Measurements from ENCODE around the gene FILIP1L.

The FILIP1L gene

GRCh38 chr3:99911433-99911832 is 202.9 kb downstream of the FILIP1L start:
- DNase-seq, result no peak

GRCh38 chr3:99910752-99911290 is 203.5 kb downstream of the FILIP1L start:
- DNase-seq, result no peak

- DNase-seq, result no peak
Observed at GRCh38 chr3:99909714-99910495, 204.4 kb downstream of the FILIP1L start.

GRCh38 chr3:99907959-99908544 is 206.2 kb downstream of the FILIP1L start:
- no peak for DNase-seq

- DNase-seq, result no peak
Observed at GRCh38 chr3:99903869-99904268, 210.4 kb downstream of the FILIP1L start.

GRCh38 chr3:99902091-99902490 is 212.2 kb downstream of the FILIP1L start:
- DNase-seq, result no peak

- no peak for DNase-seq
Observed at GRCh38 chr3:99901200-99901926, 212.9 kb downstream of the FILIP1L start.

GRCh38 chr3:99900248-99900647 is 214.1 kb downstream of the FILIP1L start:
- DNase-seq, result no peak

GRCh38 chr3:99899603-99900002 is 214.7 kb downstream of the FILIP1L start:
- DNase-seq, result no peak

GRCh38 chr3:99896482-99896881 is 217.8 kb downstream of the FILIP1L start:
- DNase-seq, result no peak

GRCh38 chr3:99895703-99896441 is 218.4 kb downstream of the FILIP1L start:
- no peak for DNase-seq

- DNase-seq, result no peak
Observed at GRCh38 chr3:99895131-99895696, 219.1 kb downstream of the FILIP1L start.

- no peak for DNase-seq
Observed at GRCh38 chr3:99892332-99892731, 222.0 kb downstream of the FILIP1L start.

- DNase-seq, result no peak
Observed at GRCh38 chr3:99891610-99892285, 222.6 kb downstream of the FILIP1L start.

GRCh38 chr3:99885851-99886250 is 228.4 kb downstream of the FILIP1L start:
- no peak for DNase-seq

- DNase-seq, result no peak
Observed at GRCh38 chr3:99885085-99885484, 229.2 kb downstream of the FILIP1L start.

- no peak for DNase-seq
Observed at GRCh38 chr3:99884484-99884883, 229.8 kb downstream of the FILIP1L start.

- DNase-seq, result no peak
Observed at GRCh38 chr3:99883693-99884092, 230.6 kb downstream of the FILIP1L start.

GRCh38 chr3:99883138-99883461 is 231.2 kb downstream of the FILIP1L start:
- no peak for DNase-seq

- DNase-seq, result no peak
Observed at GRCh38 chr3:99882436-99883137, 231.7 kb downstream of the FILIP1L start.

GRCh38 chr3:99881121-99881524 is 233.2 kb downstream of the FILIP1L start:
- DNase-seq, result no peak

- DNase-seq, result no peak
Observed at GRCh38 chr3:99879275-99879674, 235.0 kb downstream of the FILIP1L start.
